ENCODE data around the gene APOBEC3B. TPM values are rescaled to one million over a fixed set of nuclear protein-coding genes. Genes with fewer than 3 reads are reported as not detected.
"Not testable (repeated sequence)": the region's sequence is repeated elsewhere in the genome, so short reads cannot be mapped to it uniquely, and the experiment has no call there.

APOBEC3B gene
- total and polyA plus RNA-seq, 9 of the 15 experiments (the other 6 are each of a cell fraction or from before 2014, with no cell fraction given) = 5.9 to 166 (median 43.2) TPM

GRCh38 chr22:38984784-38985757 lies 2.9 kb downstream of the APOBEC3B start:
- H3K27ac ChIP-seq (ENCODE audit: extremely low read depth, low read depth, low read length) = peak overlapping the region; percentile 73
- H4K20me1 ChIP-seq (replicated peaks; ENCODE audit: control insufficient read depth, insufficient read depth, low read length); BruUV-seq (replicated peaks); H3K4me2 ChIP-seq (ENCODE audit: insufficient read depth, low read length); H3K9me3 ChIP-seq (replicated peaks; ENCODE audit: control insufficient read depth, insufficient read depth, low read depth, low read length); H3K9me1 ChIP-seq (ENCODE audit: control insufficient read depth, insufficient read depth, low read length); intact Hi-C loops (cut with micrococcal nuclease); DNase-seq (ENCODE audit: extremely low read depth in 1 of 4, low spot score in 3 of 4); CTCF ChIA-PET (ENCODE audit: low intra/inter-chr PET ratio); H3K27me3 ChIP-seq (ENCODE audit: control insufficient read depth in 2 of 2, insufficient read depth in 2 of 2, low read length in 2 of 2); ATAC-seq; in situ Hi-C loops (cut with MboI); H3K4me3 ChIP-seq; H3K36me3 ChIP-seq (ENCODE audit: control insufficient read depth, insufficient read depth, low read length); H2AFZ ChIP-seq (ENCODE audit: low read depth, low read length); H3K9ac ChIP-seq (ENCODE audit: insufficient read depth in 1 of 2, low read depth in 2 of 2, low read length in 2 of 2); FAIRE-seq; TF ChIP-seq ATF3 (CRISPR knock-in tag; conservative IDR thresholded peaks at IDR 0.05): not testable (repeated sequence)
- H3K4me1 ChIP-seq (replicated peaks in 1 of 2; ENCODE audit: control insufficient read depth in 2 of 2, insufficient read depth in 2 of 2, low read length in 2 of 2) = peaks cover 7 to 26% of the 10 kb centered on the region in 2 experiments; a peak in 4 of 5 replicates
- WGBS (ENCODE audit: insufficient coverage, low coverage, missing lambda C conversion rate) = 89% methylated on average over 6 of the region's 9 CpGs
- TF ChIP-seq ATF3 (IDR thresholded peaks at IDR 0.05) (peak; percentile 54), ZEB2 (IDR thresholded peaks at IDR 0.05) (peak; percentile 49; the same call in 1 of the 2 replicates)
- H3K79me2 ChIP-seq (ENCODE audit: control insufficient read depth, insufficient read depth, low read length) = peaks cover 10% of the 10 kb centered on the region
- POLR2A ChIA-PET = interaction anchor here (0.6 to 1.0 kb wide), 2 partner anchors 54 to 124 kb away, joined by 3 read pairs; no protein-coding TSS in a partner anchor

All from K562 (cell line).